ENCODE results near the gene ZNF586.

- no peak for TF ChIP-seq CTCF (IDR thresholded peaks at IDR 0.05; ENCODE audit: low read depth, low read length, poor library complexity, severe bottlenecking)
- no peak for TF ChIP-seq EZH2phosphoT487 (IDR thresholded peaks at IDR 0.05; ENCODE audit: borderline replicate concordance, low read length)
Measured at GRCh38 chr19:57819475-57820148, 50.1 kb downstream of the ZNF586 start.

All from DOHH2 (cell line).